ENCODE data around the gene THSD7B. TPM values are rescaled to one million over a fixed set of nuclear protein-coding genes. Genes with fewer than 3 reads are reported as not detected.

THSD7B gene
- total RNA-seq, 1 donor from 2014 or later: not detected

- intact Hi-C loops (cut with micrococcal nuclease): no loop called here
These were observed 53.5 kb downstream of the THSD7B start for GRCh38 chr2:136818839-136819238.

- intact Hi-C loops (cut with micrococcal nuclease): no loop called here
These were observed 57.9 kb downstream of the THSD7B start for GRCh38 chr2:136823291-136823690.

- intact Hi-C loops (cut with micrococcal nuclease): no loop called here
These were observed 62.8 kb downstream of the THSD7B start for GRCh38 chr2:136828162-136828561.

GRCh38 chr2:136828774-136829173, 63.4 kb downstream of the THSD7B start:
- intact Hi-C loops (cut with micrococcal nuclease): no loop called here

- intact Hi-C loops (cut with micrococcal nuclease): no loop called here
These were observed 79.2 kb downstream of the THSD7B start for GRCh38 chr2:136844546-136844945.

GRCh38 chr2:136858656-136859055, 93.3 kb downstream of the THSD7B start:
- intact Hi-C loops (cut with micrococcal nuclease): no loop called here

- intact Hi-C loops (cut with micrococcal nuclease): no loop called here
These were observed 95.2 kb downstream of the THSD7B start for GRCh38 chr2:136860443-136860958.

GRCh38 chr2:136863468-136863867, 98.1 kb downstream of the THSD7B start:
- intact Hi-C loops (cut with micrococcal nuclease): no loop called here

- intact Hi-C loops (cut with micrococcal nuclease): no loop called here
These were observed 98.5 kb downstream of the THSD7B start for GRCh38 chr2:136863874-136864273.

GRCh38 chr2:136871424-136871823, 106.1 kb downstream of the THSD7B start:
- intact Hi-C loops (cut with micrococcal nuclease): no loop called here

- intact Hi-C loops (cut with micrococcal nuclease): no loop called here
These were observed 108.9 kb downstream of the THSD7B start for GRCh38 chr2:136874258-136874657.

GRCh38 chr2:136891100-136891499, 125.8 kb downstream of the THSD7B start:
- intact Hi-C loops (cut with micrococcal nuclease): no loop called here

GRCh38 chr2:136894007-136894634, 128.8 kb downstream of the THSD7B start:
- intact Hi-C loops (cut with micrococcal nuclease): no loop called here

GRCh38 chr2:136901732-136902131, 136.4 kb downstream of the THSD7B start:
- intact Hi-C loops (cut with micrococcal nuclease): no loop called here

GRCh38 chr2:136905779-136906178, 140.4 kb downstream of the THSD7B start:
- intact Hi-C loops (cut with micrococcal nuclease): no loop called here

- intact Hi-C loops (cut with micrococcal nuclease): no loop called here
These were observed 144.4 kb downstream of the THSD7B start for GRCh38 chr2:136909777-136910176.

- intact Hi-C loops (cut with micrococcal nuclease): no loop called here
These were observed 150.8 kb downstream of the THSD7B start for GRCh38 chr2:136916131-136916530.

- intact Hi-C loops (cut with micrococcal nuclease): no loop called here
These were observed 152.1 kb downstream of the THSD7B start for GRCh38 chr2:136917411-136917881.

- intact Hi-C loops (cut with micrococcal nuclease): no loop called here
These were observed 154.3 kb downstream of the THSD7B start for GRCh38 chr2:136919682-136920081.

- intact Hi-C loops (cut with micrococcal nuclease): no loop called here
These were observed 155.4 kb downstream of the THSD7B start for GRCh38 chr2:136920652-136921333.

GRCh38 chr2:136927156-136927555, 161.8 kb downstream of the THSD7B start:
- intact Hi-C loops (cut with micrococcal nuclease): no loop called here

GRCh38 chr2:136929531-136929930, 164.2 kb downstream of the THSD7B start:
- intact Hi-C loops (cut with micrococcal nuclease): no loop called here

GRCh38 chr2:136932700-136933099, 167.4 kb downstream of the THSD7B start:
- intact Hi-C loops (cut with micrococcal nuclease): no loop called here

Measured in T-helper 2 cell treated with Interferon-gamma antibody and Interleukin-4, amounts not matched to agents 100 ng/mL and 5 ng/mL, for 36 hours (primary cell).